Right atrium auricular region (tissue), 2 donors: Measurements from ENCODE around the gene CRYBA4. TPM values are rescaled to one million over a fixed set of nuclear protein-coding genes. Genes with fewer than 3 reads are reported as not detected.
A peak's percentile ranks its signal among the peaks of the same experiment; 100 is the strongest.

ENCODE experiments used
- DNase-seq: peaks from one replicate; pipeline ENCODE4 v3.0.0-alpha.2; 2019; ENCODE audit warnings: low spot score
- H3K27ac ChIP-seq, 2 donors: fragments of 200-600 bp; sonication (generic); 1 replicate in 1 of 2; 2 replicates in 1 of 2; pipeline ENCODE4 v1.5.1; 2016 to 2019
- H3K27me3 ChIP-seq, 2 donors: fragments of 200-600 bp; sonication (generic); one replicate each; pipeline versions ENCODE4 v1.5.1 to v1.6.0; 2017 to 2019
- H3K36me3 ChIP-seq: fragments of 200-600 bp; sonication (generic); one replicate; pipeline ENCODE4 v1.5.1; 2016
- H3K4me1 ChIP-seq, 2 donors: fragments of 200-600 bp; sonication (generic); one replicate each; pipeline versions ENCODE4 v1.5.1 to v1.6.0; 2017 to 2019
- H3K4me3 ChIP-seq, 2 donors: fragments of 200-600 bp; sonication (generic); 1 replicate in 1 of 2; 2 replicates in 1 of 2; pipeline ENCODE4 v1.5.1; 2017 to 2019; ENCODE audit warnings: mild to moderate bottlenecking in 1 of 2, moderate library complexity in 1 of 2
- H3K9me3 ChIP-seq, 2 donors: fragments of 200-600 bp; sonication (generic); one replicate each; pipeline ENCODE4 v1.5.1; 2019
- CTCF ChIP-seq, 2 donors: fragments of 200-600 bp; sonication (generic); IDR thresholded peaks; one replicate each; pipeline ENCODE4 v1.5.1; 2019; ENCODE audit warnings: antibody characterized with exemption in 2 of 2
- total RNA-seq, 2 donors: library from RNA; depleted of rRNA; stranded (reverse); fragments of >200 nt; gene quantifications; one replicate each; pipeline ENCODE4 v1.1.0, GENCODE V29; 2016

CRYBA4 gene
- total RNA-seq, 2 donors from 2014 or later = not detected

DNA sequence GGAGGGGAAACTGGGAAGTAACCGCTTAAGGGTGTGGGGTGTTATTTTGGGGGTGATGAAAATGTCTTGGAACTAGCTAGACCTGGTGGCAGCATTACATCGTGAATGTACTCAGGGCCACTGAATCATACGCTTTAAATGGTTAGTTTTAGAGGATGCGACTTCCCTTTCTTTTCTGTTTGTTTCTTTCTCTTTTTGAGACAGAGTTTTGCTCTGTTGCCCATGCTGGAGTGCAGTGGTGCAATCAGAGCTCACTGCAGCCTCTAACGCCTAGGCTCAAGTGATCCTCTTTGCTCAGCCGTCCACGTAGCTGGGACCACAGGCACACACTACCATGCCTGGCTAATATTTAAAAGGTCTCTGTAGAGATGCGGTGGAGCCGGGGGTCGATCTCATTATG is 30.1 kb downstream of the CRYBA4 start:
- H3K36me3 ChIP-seq = no peaks in the 10 kb centered on the region
- H3K4me1 ChIP-seq = peaks cover 0 to under 1% of the 10 kb centered on the region in 2 donors
- H3K4me3 ChIP-seq = no peak overlapping the region
- no peak for DNase-seq
- TF ChIP-seq CTCF (IDR thresholded peaks at IDR 0.05) = no peak
- H3K27me3 ChIP-seq = no peaks in the 10 kb centered on the region
- no peak overlapping the region for H3K27ac ChIP-seq
- no peaks in the 10 kb centered on the region for H3K9me3 ChIP-seq

DNA sequence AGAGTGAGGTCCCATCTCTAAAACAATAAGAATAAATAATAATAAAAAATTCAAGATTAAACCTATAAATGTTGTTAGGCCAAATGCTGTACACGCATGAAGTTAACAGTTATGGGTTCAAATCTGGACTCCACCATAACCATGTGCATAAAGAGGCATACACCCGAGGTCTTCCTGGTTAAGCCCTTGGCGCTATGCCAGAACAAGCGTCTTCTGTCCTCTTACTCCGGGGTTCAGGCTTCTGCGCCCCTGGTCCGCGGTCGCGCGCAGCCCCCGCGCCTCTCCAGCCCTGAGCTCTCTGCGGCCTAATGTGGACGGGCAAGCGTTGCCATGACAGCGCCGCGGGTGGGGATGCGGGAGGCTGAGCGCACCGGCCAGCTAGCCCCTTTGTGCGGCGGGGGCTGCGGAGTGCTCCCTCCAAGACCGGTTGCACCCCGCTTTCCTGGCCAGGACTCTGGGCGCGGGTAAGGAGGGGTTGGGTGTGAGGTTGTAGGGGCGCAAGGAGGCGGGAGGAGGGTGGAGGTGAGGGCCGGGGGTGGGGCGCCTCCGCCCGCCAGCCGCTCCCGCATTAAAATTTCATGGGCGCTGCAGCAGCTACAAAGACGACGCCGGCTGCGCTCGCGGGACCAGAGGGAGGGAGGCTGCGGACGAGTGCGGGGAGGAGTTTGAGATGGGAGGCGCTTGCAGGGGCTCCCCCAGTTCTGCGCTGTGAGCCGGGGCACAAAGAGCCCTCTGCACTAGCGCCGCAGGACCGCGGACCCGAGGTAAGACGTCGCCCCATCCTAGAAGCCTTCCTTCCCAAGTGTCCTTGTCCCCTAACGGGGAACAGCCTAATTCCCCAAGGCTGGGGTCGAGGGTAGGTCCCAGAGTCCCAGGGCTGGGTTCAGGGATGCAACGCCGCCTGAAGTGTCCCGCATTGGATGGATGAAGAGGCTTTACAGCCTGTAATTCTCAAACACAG is 35.4 kb downstream of the CRYBA4 start, which contains the start of gene MIAT:
MIAT (plus strand) TSS at position 698 of the 961 bp plus-strand sequence.
- Histone ChIP-seq H3K9me3 (no peaks in the 10 kb centered on the region), H3K36me3 (no peaks in the 10 kb centered on the region), H3K4me3 (peak within 1 kb of the TSS in 1 of 2 donors; percentile 40), H3K4me1 (peaks cover 0 to 26% of the 10 kb centered on the region in 2 donors), H3K27ac (no peak within 1 kb of the TSS), H3K27me3 (peaks cover 15 to 19% of the 10 kb centered on the region in 2 donors)
- no peak for TF ChIP-seq CTCF (IDR thresholded peaks at IDR 0.05)
- no peak for DNase-seq

DNA sequence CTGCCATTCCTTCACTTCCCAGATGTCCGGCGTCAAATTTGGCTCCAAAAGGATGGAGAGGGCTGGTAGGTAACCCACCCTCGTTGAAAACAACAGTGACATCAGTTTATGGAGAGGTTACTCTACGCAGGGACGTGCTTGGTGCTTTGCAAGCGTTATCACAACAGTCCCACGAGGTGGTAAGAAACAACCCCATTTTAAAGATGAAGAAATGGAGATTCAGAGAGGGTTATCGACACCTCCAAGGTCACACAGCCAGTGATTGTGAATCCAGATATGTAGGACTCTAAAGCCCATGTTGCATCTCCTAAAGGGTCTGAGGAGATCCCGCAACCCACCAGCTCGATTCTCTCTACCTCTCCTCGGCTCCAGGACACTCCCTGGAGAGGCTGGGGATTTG is 36.4 kb downstream of the CRYBA4 start:
- TF ChIP-seq CTCF (IDR thresholded peaks at IDR 0.05) = no peak
- no peak for DNase-seq
- Histone ChIP-seq H3K36me3 (no peaks in the 10 kb centered on the region), H3K9me3 (no peaks in the 10 kb centered on the region), H3K4me3 (peak overlapping the region in 1 of 2 donors; percentile 40), H3K27me3 (peaks cover 15 to 19% of the 10 kb centered on the region in 2 donors), H3K4me1 (peaks cover 0 to 26% of the 10 kb centered on the region in 2 donors), H3K27ac (no peak overlapping the region)

DNA sequence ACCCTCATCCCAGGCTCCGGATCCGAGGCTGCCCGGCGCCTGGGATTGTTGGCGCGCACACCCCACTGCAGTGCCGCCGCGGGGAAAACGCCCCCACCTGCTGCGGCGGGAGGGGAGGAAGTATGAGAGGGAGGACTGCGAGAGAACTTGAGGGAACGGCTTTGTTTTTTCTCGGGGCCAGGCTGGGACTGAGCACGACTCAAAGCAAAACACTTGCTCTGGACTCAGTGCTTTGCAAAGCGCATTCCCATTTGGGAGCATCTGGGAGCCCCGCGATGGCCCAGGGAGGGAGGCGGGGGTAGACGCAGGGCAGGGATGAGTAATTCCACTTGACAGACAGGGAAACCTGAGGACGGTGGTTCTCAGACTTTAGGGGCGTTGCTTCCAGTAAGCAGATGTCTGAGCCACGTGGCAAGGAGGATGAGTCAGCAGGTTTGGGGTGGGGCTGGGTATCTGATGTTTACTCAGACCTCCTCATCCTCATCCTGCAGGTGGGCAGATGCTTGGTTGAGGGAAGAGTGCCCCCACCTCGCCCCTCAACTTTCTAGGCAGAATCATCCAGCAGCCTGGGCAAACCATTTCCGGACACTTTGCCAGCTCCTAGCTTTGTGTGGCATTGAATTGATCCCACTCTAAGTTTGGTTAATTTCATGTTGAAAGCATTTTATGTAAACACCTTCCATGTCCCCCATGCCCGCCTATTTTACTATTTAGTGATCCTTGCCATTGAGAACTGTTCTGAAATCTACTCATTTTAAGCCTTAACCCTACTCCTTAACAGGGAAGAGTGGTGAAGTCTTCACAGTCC is 37.1 kb downstream of the CRYBA4 start:
- Histone ChIP-seq H3K9me3 (no peaks in the 10 kb centered on the region), H3K4me3 (peak overlapping the region; percentile 1 to 40), H3K27ac (no peak overlapping the region), H3K36me3 (no peaks in the 10 kb centered on the region), H3K4me1 (peaks cover 0 to 26% of the 10 kb centered on the region in 2 donors), H3K27me3 (peaks cover 15 to 19% of the 10 kb centered on the region in 2 donors)
- TF ChIP-seq CTCF (IDR thresholded peaks at IDR 0.05) = no peak
- DNase-seq = no peak

DNA sequence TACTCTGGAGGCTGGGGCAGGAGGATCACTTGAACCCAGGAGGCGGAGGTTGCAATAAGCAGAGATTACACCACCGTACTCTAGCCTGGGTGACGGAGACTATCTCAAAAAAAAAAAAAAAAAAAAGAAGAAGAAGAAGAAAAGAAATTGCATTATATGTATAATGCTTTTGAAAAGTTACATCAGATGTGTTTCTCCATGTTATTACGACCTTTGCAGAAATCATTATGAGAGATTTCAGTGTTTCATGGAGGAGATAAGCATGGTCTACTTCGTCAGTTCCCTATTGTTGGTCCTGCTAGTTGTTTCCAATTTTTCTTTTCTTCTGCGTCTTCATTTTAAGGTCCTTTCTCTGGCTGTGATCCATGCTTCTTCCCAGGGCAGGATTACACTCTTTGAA is 38.6 kb downstream of the CRYBA4 start:
- Histone ChIP-seq H3K4me1 (peaks cover 0 to 26% of the 10 kb centered on the region in 2 donors), H3K27ac (no peak overlapping the region), H3K9me3 (no peaks in the 10 kb centered on the region), H3K36me3 (no peaks in the 10 kb centered on the region), H3K27me3 (peaks cover 15 to 19% of the 10 kb centered on the region in 2 donors), H3K4me3 (no peak overlapping the region)
- DNase-seq = no peak
- no peak for TF ChIP-seq CTCF (IDR thresholded peaks at IDR 0.05)
